ENCODE measurements around the gene BTBD9. TPM values are rescaled to one million over a fixed set of nuclear protein-coding genes. Genes with fewer than 3 reads are reported as not detected.

BTBD9 gene
- total RNA-seq, 5 donors from 2014 or later (not counting 1 experiment from before 2014, with no cell fraction given), result 29.3 to 67.7 (median 38.1) TPM

DNA sequence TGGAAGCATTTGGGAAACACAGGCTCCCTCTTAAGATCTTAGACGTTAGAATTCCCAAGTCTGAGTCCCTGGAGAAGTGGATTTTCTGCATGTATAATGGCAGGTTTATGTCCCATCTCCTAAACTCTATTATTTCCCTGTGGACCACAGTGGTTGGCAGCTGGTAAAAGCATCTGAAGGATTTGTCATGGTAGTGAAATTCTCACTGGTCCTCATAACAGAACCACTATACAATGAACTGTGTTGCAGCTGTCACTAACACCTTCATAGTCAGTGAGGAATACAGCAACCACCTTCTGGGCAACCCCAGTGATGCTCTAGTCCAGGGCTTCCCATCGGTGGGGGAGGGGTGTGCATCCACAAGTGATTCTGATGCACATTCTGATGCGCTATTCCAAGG, 423.3 kb downstream of the BTBD9 start:
- Histone ChIP-seq H3K27ac (ENCODE audit: low read length) (no peak overlapping the region), H3K4me3 (ENCODE audit: control insufficient read depth in 1 of 2, extremely low read depth in 1 of 2, low read length in 1 of 2) (no peak overlapping the region), H3K9me3 (no peaks in the 10 kb centered on the region), H3K36me3 (ENCODE audit: control insufficient read depth in 2 of 2, extremely low read depth in 1 of 2, insufficient read depth in 1 of 2, low read length in 1 of 2) (peaks cover 0 to 3% of the 10 kb centered on the region in 2 donors), H3K27me3 (replicated peaks in 1 of 2; ENCODE audit: control insufficient read depth in 2 of 2, extremely low read depth in 1 of 2, insufficient read depth in 2 of 2, low read length in 1 of 2) (no peaks in the 10 kb centered on the region), H3K4me1 (ENCODE audit: control insufficient read depth in 1 of 2, extremely low read depth in 1 of 2, insufficient read depth in 2 of 2, low read length in 2 of 2) (peaks cover 0 to 3% of the 10 kb centered on the region in 2 experiments)
- Mint-ChIP-seq H3K36me3 (peaks cover 19% of the 10 kb centered on the region), H3K27ac (no peak overlapping the region), H3K9me3 (no peaks in the 10 kb centered on the region), H3K4me3 (no peak overlapping the region), H3K27me3 (no peaks in the 10 kb centered on the region), H3K4me1 (peaks cover 3 to 6% (median 5%) of the 10 kb centered on the region in 3 donors)
- CTCF ChIA-PET, result no interaction called here
- 89% methylated on average over 2 of the region's 3 CpGs for WGBS (ENCODE audit: insufficient coverage)
- POLR2A ChIA-PET, result no interaction called here
- no peak for DNase-seq
- ATAC-seq (replicated peaks in 1 of 4), result no peak

DNA sequence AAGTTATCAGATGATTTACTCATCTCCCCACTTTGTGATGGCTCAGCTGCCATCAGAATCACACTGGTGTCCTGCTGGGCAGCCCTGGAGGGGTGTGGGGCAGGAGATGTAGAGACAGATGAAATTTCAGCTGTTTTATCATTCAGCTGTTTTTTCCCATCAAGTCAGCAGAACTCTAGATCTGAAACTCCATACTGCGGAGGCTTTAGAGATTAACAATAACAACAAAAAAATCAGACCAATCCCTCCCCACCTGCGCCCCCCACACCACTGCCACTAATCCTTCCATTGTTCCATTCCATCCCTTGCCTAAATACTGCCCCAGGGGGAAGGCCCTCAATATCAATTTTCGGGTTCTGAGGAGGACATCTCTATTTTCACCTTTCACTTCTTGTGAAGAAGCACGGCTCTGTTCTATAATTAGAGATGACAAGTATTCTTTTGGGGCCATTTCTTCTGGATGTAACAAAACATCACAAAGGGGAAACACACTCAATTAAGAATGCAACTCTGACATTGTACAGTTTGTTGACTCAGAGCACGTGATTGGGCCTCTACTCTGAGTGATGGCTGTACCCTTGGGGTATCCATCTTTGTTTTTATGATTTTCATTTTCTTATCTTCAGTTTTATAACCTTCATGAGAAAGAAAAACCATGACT, 423.9 kb downstream of the BTBD9 start:
- ChIA-PET CTCF (no interaction called here), POLR2A (no interaction called here)
- no peaks in the 10 kb centered on the region for H3K9me3 ChIP-seq
- DNase-seq, result no peak
- H3K27me3 ChIP-seq (replicated peaks in 1 of 2; ENCODE audit: control insufficient read depth in 2 of 2, extremely low read depth in 1 of 2, insufficient read depth in 2 of 2, low read length in 1 of 2), result no peaks in the 10 kb centered on the region
- H3K4me1 ChIP-seq (ENCODE audit: control insufficient read depth in 1 of 2, extremely low read depth in 1 of 2, insufficient read depth in 2 of 2, low read length in 2 of 2), result peaks cover 0 to 3% of the 10 kb centered on the region in 2 experiments
- H3K4me1 Mint-ChIP-seq, result peaks cover 5 to 8% (median 5%) of the 10 kb centered on the region in 3 donors
- H3K4me3 Mint-ChIP-seq, result no peak overlapping the region
- no peak for ATAC-seq (replicated peaks in 1 of 4)
- no peaks in the 10 kb centered on the region for H3K27me3 Mint-ChIP-seq
- H3K27ac ChIP-seq (ENCODE audit: low read length), result no peak overlapping the region
- H3K9me3 Mint-ChIP-seq, result no peaks in the 10 kb centered on the region
- no peak overlapping the region for H3K4me3 ChIP-seq (ENCODE audit: control insufficient read depth in 1 of 2, extremely low read depth in 1 of 2, low read length in 1 of 2)
- 60% methylated on average over 2 of the region's 5 CpGs for WGBS (ENCODE audit: insufficient coverage)
- peaks cover 13% of the 10 kb centered on the region for H3K36me3 Mint-ChIP-seq
- H3K27ac Mint-ChIP-seq, result no peak overlapping the region
- peaks cover 0 to 3% of the 10 kb centered on the region in 2 donors for H3K36me3 ChIP-seq (ENCODE audit: control insufficient read depth in 2 of 2, extremely low read depth in 1 of 2, insufficient read depth in 1 of 2, low read length in 1 of 2)

DNA sequence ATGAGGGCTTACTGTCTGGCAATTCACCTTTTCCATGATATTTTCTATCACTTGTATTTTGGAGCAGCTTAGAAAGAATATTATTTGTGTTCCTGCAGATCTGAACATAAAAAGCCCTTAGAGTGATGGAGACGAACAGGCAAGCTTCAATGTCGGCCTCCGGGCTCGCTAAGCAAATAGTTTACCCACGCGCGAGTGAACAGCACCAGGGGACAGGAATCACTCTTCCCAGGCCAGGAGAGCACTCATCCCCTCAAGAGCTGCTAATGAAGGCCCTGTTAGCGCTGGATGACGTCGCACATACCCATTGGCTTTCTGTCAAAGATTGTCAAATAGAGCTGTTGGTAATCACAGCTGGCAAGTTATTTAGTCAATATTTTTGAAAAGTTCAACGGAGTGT, 424.5 kb downstream of the BTBD9 start:
- Mint-ChIP-seq H3K36me3 (peaks cover 10% of the 10 kb centered on the region), H3K4me3 (no peak overlapping the region), H3K9me3 (no peaks in the 10 kb centered on the region), H3K27me3 (no peaks in the 10 kb centered on the region), H3K27ac (no peak overlapping the region), H3K4me1 (peaks cover 7 to 13% (median 8%) of the 10 kb centered on the region in 3 donors)
- Histone ChIP-seq H3K36me3 (ENCODE audit: control insufficient read depth in 2 of 2, extremely low read depth in 1 of 2, insufficient read depth in 1 of 2, low read length in 1 of 2) (peaks cover 0 to 3% of the 10 kb centered on the region in 2 donors), H3K4me3 (ENCODE audit: control insufficient read depth in 1 of 2, extremely low read depth in 1 of 2, low read length in 1 of 2) (no peak overlapping the region), H3K27me3 (replicated peaks in 1 of 2; ENCODE audit: control insufficient read depth in 2 of 2, extremely low read depth in 1 of 2, insufficient read depth in 2 of 2, low read length in 1 of 2) (no peaks in the 10 kb centered on the region), H3K27ac (ENCODE audit: low read length) (no peak overlapping the region), H3K4me1 (ENCODE audit: control insufficient read depth in 1 of 2, extremely low read depth in 1 of 2, insufficient read depth in 2 of 2, low read length in 2 of 2) (peaks cover 0 to 3% of the 10 kb centered on the region in 2 experiments), H3K9me3 (no peaks in the 10 kb centered on the region)
- 96% methylated on average over 6 of the region's 11 CpGs for WGBS (ENCODE audit: insufficient coverage)
- DNase-seq (no peak), ATAC-seq (replicated peaks in 1 of 4) (no peak)
- ChIA-PET CTCF (no interaction called here), POLR2A (no interaction called here)

DNA sequence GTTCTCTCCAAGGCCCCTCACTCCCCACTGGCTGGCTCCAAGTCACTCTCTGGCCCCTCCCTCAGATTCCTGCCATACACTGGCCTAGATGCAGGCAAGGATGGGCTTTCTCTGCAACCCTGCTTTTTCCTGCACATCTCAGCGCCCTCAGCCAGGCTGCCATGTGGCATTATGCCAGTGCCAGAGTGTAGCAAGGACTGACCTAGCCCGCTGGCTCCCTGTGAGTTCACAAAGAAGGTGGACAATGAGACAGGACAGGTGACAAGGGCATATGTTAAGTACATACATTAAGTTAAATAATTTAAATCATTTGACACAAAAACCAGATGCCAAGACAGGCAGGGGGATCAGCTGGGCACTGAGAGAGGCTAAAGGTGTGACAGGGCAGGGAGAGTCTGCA, 425.6 kb downstream of the BTBD9 start:
- Histone ChIP-seq H3K9me3 (no peaks in the 10 kb centered on the region), H3K4me1 (ENCODE audit: control insufficient read depth in 1 of 2, extremely low read depth in 1 of 2, insufficient read depth in 2 of 2, low read length in 2 of 2) (peaks cover 0 to 10% of the 10 kb centered on the region in 2 experiments), H3K27ac (ENCODE audit: low read length) (no peak overlapping the region), H3K27me3 (replicated peaks in 1 of 2; ENCODE audit: control insufficient read depth in 2 of 2, extremely low read depth in 1 of 2, insufficient read depth in 2 of 2, low read length in 1 of 2) (no peaks in the 10 kb centered on the region), H3K36me3 (ENCODE audit: control insufficient read depth in 2 of 2, extremely low read depth in 1 of 2, insufficient read depth in 1 of 2, low read length in 1 of 2) (peaks cover 0 to 3% of the 10 kb centered on the region in 2 donors), H3K4me3 (ENCODE audit: control insufficient read depth in 1 of 2, extremely low read depth in 1 of 2, low read length in 1 of 2) (no peak overlapping the region)
- no peak overlapping the region for H3K4me3 Mint-ChIP-seq
- WGBS (ENCODE audit: insufficient coverage), result no CpG with 5 or more reads among the region's 2 CpGs
- no peak overlapping the region for H3K27ac Mint-ChIP-seq
- no peaks in the 10 kb centered on the region for H3K9me3 Mint-ChIP-seq
- H3K4me1 Mint-ChIP-seq, result peaks cover 18 to 23% (median 18%) of the 10 kb centered on the region in 3 donors
- peaks cover 7% of the 10 kb centered on the region for H3K36me3 Mint-ChIP-seq
- POLR2A ChIA-PET, result no interaction called here
- CTCF ChIA-PET, result no interaction called here
- no peaks in the 10 kb centered on the region for H3K27me3 Mint-ChIP-seq
- no peak for DNase-seq
- ATAC-seq (replicated peaks in 1 of 4), result no peak

DNA sequence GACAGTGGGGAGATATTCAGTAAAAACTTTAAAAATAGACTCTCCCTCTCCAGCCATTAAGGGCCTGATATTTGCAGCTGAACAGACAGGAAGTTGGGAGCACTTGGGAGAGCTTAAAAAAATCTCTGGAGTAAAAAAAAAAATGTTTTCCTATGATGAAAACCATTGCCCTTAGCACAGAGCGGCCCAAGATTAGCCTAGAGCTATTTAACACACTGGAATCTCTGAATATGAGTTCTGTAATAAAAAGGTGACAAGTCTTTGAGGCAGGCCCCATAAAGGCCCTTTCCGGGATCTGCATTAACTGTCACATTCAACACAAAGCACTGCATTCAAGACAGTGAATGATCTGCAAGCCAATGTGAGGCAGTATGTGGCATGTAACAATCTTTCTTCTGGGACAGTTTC, 426.5 kb downstream of the BTBD9 start:
- Mint-ChIP-seq H3K4me1 (peaks cover 20 to 25% (median 20%) of the 10 kb centered on the region in 3 donors), H3K4me3 (no peak overlapping the region), H3K9me3 (no peaks in the 10 kb centered on the region), H3K27me3 (no peaks in the 10 kb centered on the region), H3K27ac (no peak overlapping the region), H3K36me3 (peaks cover 11% of the 10 kb centered on the region)
- DNase-seq (no peak), ATAC-seq (replicated peaks in 1 of 4) (no peak)
- Histone ChIP-seq H3K4me3 (ENCODE audit: control insufficient read depth in 1 of 2, extremely low read depth in 1 of 2, low read length in 1 of 2) (no peak overlapping the region), H3K36me3 (ENCODE audit: control insufficient read depth in 2 of 2, extremely low read depth in 1 of 2, insufficient read depth in 1 of 2, low read length in 1 of 2) (peaks cover 0 to 3% of the 10 kb centered on the region in 2 donors), H3K4me1 (ENCODE audit: control insufficient read depth in 1 of 2, extremely low read depth in 1 of 2, insufficient read depth in 2 of 2, low read length in 2 of 2) (peaks cover 0 to 10% of the 10 kb centered on the region in 2 experiments), H3K9me3 (no peaks in the 10 kb centered on the region), H3K27ac (ENCODE audit: low read length) (no peak overlapping the region), H3K27me3 (replicated peaks in 1 of 2; ENCODE audit: control insufficient read depth in 2 of 2, extremely low read depth in 1 of 2, insufficient read depth in 2 of 2, low read length in 1 of 2) (no peaks in the 10 kb centered on the region)
- WGBS (ENCODE audit: insufficient coverage), result no CpG with 5 or more reads among the region's 2 CpGs
- ChIA-PET CTCF (no interaction called here), POLR2A (no interaction called here)

DNA sequence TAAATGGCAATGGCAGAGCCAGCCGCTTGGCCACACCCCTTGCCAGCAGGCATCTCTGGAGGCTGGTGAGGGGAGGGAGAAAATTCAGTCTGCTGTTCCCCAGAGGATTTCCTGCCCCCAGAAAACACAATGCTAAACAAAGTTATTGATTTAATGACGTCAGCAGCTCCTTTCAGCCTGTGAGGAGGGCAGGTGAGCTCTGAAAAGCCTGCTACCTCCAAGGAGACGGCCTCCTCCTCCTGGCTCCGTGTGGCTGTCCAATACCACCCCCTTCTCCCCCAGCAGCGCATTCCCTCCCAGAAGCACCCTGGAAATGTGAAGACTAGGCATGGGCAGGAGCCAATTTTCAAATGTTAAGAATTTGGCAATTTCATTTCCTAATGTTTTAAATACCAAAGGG, 427.1 kb downstream of the BTBD9 start:
- no peak overlapping the region for H3K4me3 Mint-ChIP-seq
- H3K4me1 Mint-ChIP-seq, result peaks cover 20 to 25% (median 20%) of the 10 kb centered on the region in 3 donors
- ChIA-PET CTCF (no interaction called here), POLR2A (no interaction called here)
- no peak overlapping the region for H3K27ac Mint-ChIP-seq
- no peaks in the 10 kb centered on the region for H3K9me3 Mint-ChIP-seq
- H3K27me3 Mint-ChIP-seq, result no peaks in the 10 kb centered on the region
- H3K4me3 ChIP-seq (ENCODE audit: control insufficient read depth in 1 of 2, extremely low read depth in 1 of 2, low read length in 1 of 2), result no peak overlapping the region
- H3K36me3 ChIP-seq (ENCODE audit: control insufficient read depth in 2 of 2, extremely low read depth in 1 of 2, insufficient read depth in 1 of 2, low read length in 1 of 2), result peaks cover 0 to 3% of the 10 kb centered on the region in 2 donors
- no CpG with 5 or more reads among the region's 5 CpGs for WGBS (ENCODE audit: insufficient coverage)
- H3K4me1 ChIP-seq (ENCODE audit: control insufficient read depth in 1 of 2, extremely low read depth in 1 of 2, insufficient read depth in 2 of 2, low read length in 2 of 2), result peaks cover 0 to 10% of the 10 kb centered on the region in 2 experiments
- ATAC-seq (replicated peaks in 1 of 4) (no peak), DNase-seq (no peak)
- peaks cover 10% of the 10 kb centered on the region for H3K36me3 Mint-ChIP-seq
- no peak overlapping the region for H3K27ac ChIP-seq (ENCODE audit: low read length)
- no peaks in the 10 kb centered on the region for H3K27me3 ChIP-seq (replicated peaks in 1 of 2; ENCODE audit: control insufficient read depth in 2 of 2, extremely low read depth in 1 of 2, insufficient read depth in 2 of 2, low read length in 1 of 2)
- H3K9me3 ChIP-seq, result no peaks in the 10 kb centered on the region

Measured in T-cell (primary cell).